Erythroblast (primary cell): ENCODE data around the gene VARS2.

Source experiments
- GATA1 ChIP-seq: IDR thresholded peaks from 2 replicates; pipeline ENCODE4 v1.6.1; 2011; ENCODE audit warnings: low read depth, mild to moderate bottlenecking, control low read depth, low read length, moderate library complexity
- POLR2A ChIP-seq: IDR thresholded peaks from 2 replicates; pipeline ENCODE4 v1.6.1; 2011; ENCODE audit warnings: mild to moderate bottlenecking, low read length

- TF ChIP-seq POLR2A (no peak), GATA1 (no peak)
Measured at GRCh38 chr6:30893001-30893591, 20.9 kb upstream of the VARS2 start.
